Caco-2 (cell line): ENCODE results near the gene GINS2. TPM values are rescaled to one million over a fixed set of nuclear protein-coding genes. Genes with fewer than 3 reads are reported as not detected.

Experiments
- BruUV-seq: library from RNA; stranded (reverse); fragments of 400-500 nt; replicated peaks from 2 replicates; lab custom pipeline; 2021; lab: Mats Ljungman, UMichigan
- CTCF ChIA-PET: fragments of 300-600 bp; sonication (Branson Sonifier 250); formaldehyde crosslinking; loops from one replicate; lab custom pipeline; 2022; ENCODE audit warnings: antibody characterized with exemption; lab: Charles Lee
- POLR2A ChIA-PET: fragments of 300-600 bp; sonication (Branson Sonifier 250); formaldehyde crosslinking; loops from one replicate; lab custom pipeline; 2022; ENCODE audit warnings: antibody characterized with exemption; lab: Charles Lee
- DNase-seq, 2 experiments: peaks; one replicate each; pipeline versions ENCODE4 v3.0.0 to v3.0.0-alpha.2; 2020 to 2022
- H3K27me3 ChIP-seq: replicated peaks from 2 replicates; pipeline ENCODE4 v1.6.0; 2011; ENCODE audit warnings: low read length; ENCODE audit not compliant: control insufficient read depth, insufficient read depth
- H3K36me3 ChIP-seq: 2 replicates; pipeline ENCODE4 v1.5.1; 2011; ENCODE audit warnings: low read length; ENCODE audit not compliant: control insufficient read depth, insufficient read depth
- H3K4me1 ChIP-seq: fragments of 250-450 bp; sonication (Bioruptor Pico); 2 replicates; pipeline ENCODE4 v1.5.1; 2020; ENCODE audit warnings: mild to moderate bottlenecking
- H3K4me3 ChIP-seq: 2 replicates; pipeline ENCODE4 v1.5.1; 2011; ENCODE audit warnings: low read depth, mild to moderate bottlenecking, control low read depth, low read length
- H3K9me3 ChIP-seq: fragments of 250-450 bp; sonication (Bioruptor Pico); 2 replicates; pipeline ENCODE4 v1.5.1; 2020; ENCODE audit warnings: mild to moderate bottlenecking, moderate library complexity
- H3K27ac Mint-ChIP-seq: one replicate; pipeline ENCODE4 v1.8.0; 2022; ENCODE audit warnings: mixed read lengths; ENCODE audit not compliant: unreplicated experiment
- H3K27me3 Mint-ChIP-seq: one replicate; pipeline ENCODE4 v1.8.0; 2022; ENCODE audit warnings: mixed read lengths; ENCODE audit not compliant: insufficient read depth, unreplicated experiment
- H3K36me3 Mint-ChIP-seq: one replicate; pipeline ENCODE4 v1.8.0; 2022; ENCODE audit warnings: mild to moderate bottlenecking, mixed read lengths; ENCODE audit not compliant: insufficient read depth, unreplicated experiment
- H3K4me1 Mint-ChIP-seq: one replicate; pipeline ENCODE4 v1.8.0; 2022; ENCODE audit warnings: low read depth, mixed read lengths; ENCODE audit not compliant: unreplicated experiment
- H3K4me3 Mint-ChIP-seq: one replicate; pipeline ENCODE4 v1.8.0; 2022; ENCODE audit warnings: mild to moderate bottlenecking, moderate library complexity, mixed read lengths; ENCODE audit not compliant: unreplicated experiment
- H3K9me3 Mint-ChIP-seq: one replicate; pipeline ENCODE4 v1.8.0; 2022; ENCODE audit warnings: mixed read lengths; ENCODE audit not compliant: unreplicated experiment
- intact Hi-C: fragments of 100-400 bp; cut with micrococcal nuclease; formaldehyde crosslinking; loops from one replicate; pipeline ENCODE4 v1.10.0; 2022; ENCODE audit not compliant: unreplicated experiment
- total RNA-seq: library from RNA; stranded (reverse); gene quantifications from 2 replicates; pipeline ENCODE4 v1.2.3, GENCODE V29; 2022
- TF ChIP-seq, protein P1 (sequence below), 2 experiments: fragments of 200-600 bp in 1 of 2; IDR thresholded peaks; 1 replicate in 1 of 2; 2 replicates in 1 of 2; pipeline versions ENCODE4 v1.5.1 to v1.8.0; 2011 to 2022; ENCODE audit warnings: antibody characterized with exemption in 1 of 2, control low read depth in 1 of 2, inconsistent platforms in 1 of 2, low read depth in 1 of 2, low read length in 1 of 2, mild to moderate bottlenecking in 1 of 2, moderate library complexity in 1 of 2; ENCODE audit not compliant: insufficient read depth in 1 of 2, severe bottlenecking in 1 of 2, unreplicated experiment in 1 of 2

GINS2 gene
- total RNA-seq, 1 experiment from 2014 or later = 62.9 TPM

DNA sequence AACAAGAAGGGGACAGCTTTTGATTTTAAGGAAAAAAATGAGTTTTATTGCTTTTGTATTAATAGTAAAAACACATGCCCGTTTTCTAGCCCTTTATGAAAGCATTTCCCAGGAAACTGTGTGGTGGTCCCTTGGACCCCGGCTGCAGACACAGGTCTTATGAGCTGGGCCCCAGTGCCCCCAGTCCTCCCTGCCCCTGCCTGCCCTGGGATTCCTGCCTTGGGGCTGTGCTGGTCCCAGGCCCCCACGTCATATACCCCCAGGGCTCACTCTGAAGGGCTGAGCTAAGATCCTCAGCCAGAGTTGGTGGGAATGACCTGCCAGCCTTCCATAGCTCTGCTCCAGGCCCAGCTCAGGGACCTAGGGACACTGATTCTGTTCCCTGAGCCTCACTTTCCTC, 30.8 kb downstream of the GINS2 start:
- no peak overlapping the region for H3K4me3 ChIP-seq
- Mint-ChIP-seq H3K9me3 (no peaks in the 10 kb centered on the region), H3K4me3 (no peak overlapping the region), H3K27ac (no peak overlapping the region), H3K27me3 (no peaks in the 10 kb centered on the region), H3K36me3 (peaks cover 84% of the 10 kb centered on the region), H3K4me1 (no peaks in the 10 kb centered on the region)
- H3K27me3 ChIP-seq = no peaks in the 10 kb centered on the region
- peaks cover 22% of the 10 kb centered on the region for H3K36me3 ChIP-seq
- H3K4me1 ChIP-seq = no peaks in the 10 kb centered on the region
- intact Hi-C loops = no loop called here
- no TSS peak for BruUV-seq
- CTCF ChIA-PET = interaction anchor here (0.8 kb wide), 2 partner anchors 13 to 29 kb away, joined by 3 read pairs; no protein-coding TSS in a partner anchor
- TF ChIP-seq, protein P1, sequence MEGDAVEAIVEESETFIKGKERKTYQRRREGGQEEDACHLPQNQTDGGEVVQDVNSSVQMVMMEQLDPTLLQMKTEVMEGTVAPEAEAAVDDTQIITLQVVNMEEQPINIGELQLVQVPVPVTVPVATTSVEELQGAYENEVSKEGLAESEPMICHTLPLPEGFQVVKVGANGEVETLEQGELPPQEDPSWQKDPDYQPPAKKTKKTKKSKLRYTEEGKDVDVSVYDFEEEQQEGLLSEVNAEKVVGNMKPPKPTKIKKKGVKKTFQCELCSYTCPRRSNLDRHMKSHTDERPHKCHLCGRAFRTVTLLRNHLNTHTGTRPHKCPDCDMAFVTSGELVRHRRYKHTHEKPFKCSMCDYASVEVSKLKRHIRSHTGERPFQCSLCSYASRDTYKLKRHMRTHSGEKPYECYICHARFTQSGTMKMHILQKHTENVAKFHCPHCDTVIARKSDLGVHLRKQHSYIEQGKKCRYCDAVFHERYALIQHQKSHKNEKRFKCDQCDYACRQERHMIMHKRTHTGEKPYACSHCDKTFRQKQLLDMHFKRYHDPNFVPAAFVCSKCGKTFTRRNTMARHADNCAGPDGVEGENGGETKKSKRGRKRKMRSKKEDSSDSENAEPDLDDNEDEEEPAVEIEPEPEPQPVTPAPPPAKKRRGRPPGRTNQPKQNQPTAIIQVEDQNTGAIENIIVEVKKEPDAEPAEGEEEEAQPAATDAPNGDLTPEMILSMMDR (IDR thresholded peaks at IDR 0.05; ENCODE audit: insufficient read depth in 1 of 2, low read depth in 1 of 2, low read length in 1 of 2, severe bottlenecking in 1 of 2, unreplicated experiment in 1 of 2) = no peak
- H3K9me3 ChIP-seq = no peaks in the 10 kb centered on the region
- POLR2A ChIA-PET = interaction anchor here (0.6 kb wide), 1 partner anchor 196 kb away, joined by 10 read pairs; no protein-coding TSS in a partner anchor
- no peak for DNase-seq

DNA sequence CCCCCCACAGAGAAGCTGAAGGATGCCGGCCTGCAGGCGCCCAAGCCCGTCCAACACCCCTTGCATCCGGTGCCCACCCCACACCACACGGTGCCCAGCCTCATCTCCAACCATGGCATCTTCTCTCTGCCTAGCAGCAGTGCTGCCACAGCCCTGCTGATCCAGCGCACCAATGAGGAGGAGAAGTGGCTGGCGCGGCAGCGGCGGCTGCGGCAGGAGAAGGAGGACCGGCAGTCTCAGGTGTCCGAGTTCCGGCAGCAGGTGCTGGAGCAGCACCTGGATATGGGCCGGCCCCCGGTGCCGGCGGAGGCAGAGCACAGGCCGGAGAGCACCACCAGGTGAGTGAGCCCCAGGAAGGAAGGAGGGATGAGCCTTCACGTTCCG, 31.5 kb downstream of the GINS2 start:
- H3K4me1 Mint-ChIP-seq = no peaks in the 10 kb centered on the region
- no peak overlapping the region for H3K27ac Mint-ChIP-seq
- DNase-seq = no peak
- TF ChIP-seq, protein P1 (IDR thresholded peaks at IDR 0.05; ENCODE audit: insufficient read depth in 1 of 2, low read depth in 1 of 2, low read length in 1 of 2, severe bottlenecking in 1 of 2, unreplicated experiment in 1 of 2) = no peak
- no peaks in the 10 kb centered on the region for H3K27me3 Mint-ChIP-seq
- ChIA-PET CTCF (interaction anchor here (1.5 kb wide), 1 partner anchor 60 kb away, joined by 3 read pairs; no protein-coding TSS in a partner anchor), POLR2A (no interaction called here)
- no TSS peak for BruUV-seq
- Histone ChIP-seq H3K4me1 (no peaks in the 10 kb centered on the region), H3K27me3 (no peaks in the 10 kb centered on the region), H3K4me3 (no peak overlapping the region), H3K36me3 (peaks cover 15% of the 10 kb centered on the region), H3K9me3 (no peaks in the 10 kb centered on the region)
- H3K36me3 Mint-ChIP-seq = peaks cover 84% of the 10 kb centered on the region
- intact Hi-C loops = no loop called here
- no peaks in the 10 kb centered on the region for H3K9me3 Mint-ChIP-seq
- no peak overlapping the region for H3K4me3 Mint-ChIP-seq

DNA sequence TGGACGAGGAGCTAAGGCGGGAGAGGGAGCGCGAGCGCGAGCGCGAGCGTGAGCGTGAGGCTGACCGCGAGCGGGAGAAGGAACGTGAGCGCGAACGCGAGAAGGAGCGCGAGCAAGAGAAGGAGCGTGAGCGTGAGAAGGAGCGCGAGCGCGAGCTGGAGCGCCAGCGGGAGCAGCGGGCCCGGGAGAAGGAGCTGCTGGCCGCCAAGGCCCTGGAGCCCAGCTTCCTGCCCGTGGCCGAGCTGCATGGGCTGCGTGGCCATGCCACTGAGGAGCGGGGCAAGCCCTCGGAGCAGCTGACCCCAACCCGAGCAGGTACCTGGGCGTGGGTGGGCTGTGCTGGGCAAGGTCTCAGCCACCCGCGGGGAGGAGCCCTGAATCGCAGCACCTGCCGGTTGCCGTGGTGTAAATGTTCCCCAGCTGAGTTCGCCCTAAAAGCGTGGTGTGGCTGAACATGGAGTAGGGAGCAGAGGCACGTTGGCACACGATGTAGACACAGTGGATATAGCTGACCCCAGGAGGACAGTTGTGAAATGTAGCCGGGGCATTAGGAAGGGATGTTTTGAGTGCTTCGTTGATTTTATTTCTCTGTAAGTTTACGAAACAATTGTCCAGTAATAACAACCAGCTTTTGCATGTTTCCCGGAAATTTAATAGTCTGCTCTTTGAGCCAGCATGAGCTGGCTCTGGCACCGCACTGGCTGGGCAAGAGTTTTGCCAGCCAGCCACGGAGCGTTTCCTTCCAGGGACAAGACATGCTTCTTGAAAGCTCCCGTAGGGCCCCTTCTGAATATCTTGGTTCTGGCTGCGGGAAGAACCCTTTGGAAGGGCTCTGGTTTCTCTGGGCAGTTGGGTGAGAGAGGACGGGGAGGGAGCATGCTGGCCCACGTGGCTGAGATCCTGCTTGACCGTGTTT, 32.1 kb downstream of the GINS2 start:
- Mint-ChIP-seq H3K27me3 (no peaks in the 10 kb centered on the region), H3K36me3 (peaks cover 84% of the 10 kb centered on the region), H3K9me3 (no peaks in the 10 kb centered on the region), H3K27ac (peak overlapping the region; percentile 37), H3K4me3 (no peak overlapping the region), H3K4me1 (no peaks in the 10 kb centered on the region)
- no peaks in the 10 kb centered on the region for H3K4me1 ChIP-seq
- no peak for DNase-seq
- H3K27me3 ChIP-seq = no peaks in the 10 kb centered on the region
- TF ChIP-seq, protein P1 (IDR thresholded peaks at IDR 0.05; ENCODE audit: insufficient read depth in 1 of 2, low read depth in 1 of 2, low read length in 1 of 2, severe bottlenecking in 1 of 2, unreplicated experiment in 1 of 2) = no peak
- ChIA-PET CTCF (interaction anchor here (1.5 kb wide), 1 partner anchor 61 kb away, joined by 3 read pairs; no protein-coding TSS in a partner anchor), POLR2A (interaction anchor here (0.6 kb wide), 1 partner anchor 11 kb away, joined by 10 read pairs; no protein-coding TSS in a partner anchor)
- H3K9me3 ChIP-seq = no peaks in the 10 kb centered on the region
- H3K36me3 ChIP-seq = peaks cover 12% of the 10 kb centered on the region
- intact Hi-C loops = no loop called here
- no peak overlapping the region for H3K4me3 ChIP-seq
- BruUV-seq = no TSS peak
